ENCODE results near the gene LRRC70.
"Not testable (repeated sequence)": the region's sequence is repeated elsewhere in the genome, so short reads cannot be mapped to it uniquely, and the experiment has no call there.

Gene LRRC70

GRCh38 chr5:62621280-62621679 is 42.7 kb downstream of the LRRC70 start:
- Mint-ChIP-seq H3K36me3 (ENCODE audit: low read depth) (peaks cover 10% of the 10 kb centered on the region), H3K27ac (no peak overlapping the region), H3K9me3 (no peaks in the 10 kb centered on the region), H3K27me3 (ENCODE audit: low read depth) (no peaks in the 10 kb centered on the region), H3K4me3 (no peak overlapping the region), H3K4me1 (no peaks in the 10 kb centered on the region)
- TF ChIP-seq CTCF (IDR thresholded peaks at IDR 0.05; ENCODE audit: unreplicated experiment in 3 of 3), result no peak

GRCh38 chr5:62623271-62623670 is 44.7 kb downstream of the LRRC70 start:
- Mint-ChIP-seq H3K27ac (no peak overlapping the region), H3K4me3 (no peak overlapping the region), H3K4me1 (no peaks in the 10 kb centered on the region), H3K9me3 (no peaks in the 10 kb centered on the region), H3K27me3 (ENCODE audit: low read depth) (no peaks in the 10 kb centered on the region), H3K36me3 (ENCODE audit: low read depth) (peaks cover 6% of the 10 kb centered on the region)
- no peak for TF ChIP-seq CTCF (IDR thresholded peaks at IDR 0.05; ENCODE audit: unreplicated experiment in 3 of 3)

GRCh38 chr5:62624436-62624835 is 45.8 kb downstream of the LRRC70 start:
- H3K4me3 Mint-ChIP-seq; H3K4me1 Mint-ChIP-seq; H3K27ac Mint-ChIP-seq; H3K9me3 Mint-ChIP-seq; H3K27me3 Mint-ChIP-seq (ENCODE audit: low read depth): not testable (repeated sequence)
- peaks cover 16% of the 10 kb centered on the region for H3K36me3 Mint-ChIP-seq (ENCODE audit: low read depth)

- no peak overlapping the region for H3K27ac Mint-ChIP-seq
- H3K4me1 Mint-ChIP-seq, result no peaks in the 10 kb centered on the region
- H3K27me3 Mint-ChIP-seq (ENCODE audit: low read depth), result no peaks in the 10 kb centered on the region
- no peaks in the 10 kb centered on the region for H3K9me3 Mint-ChIP-seq
- no peak for TF ChIP-seq CTCF (IDR thresholded peaks at IDR 0.05; ENCODE audit: unreplicated experiment in 3 of 3)
- H3K4me3 Mint-ChIP-seq, result no peak overlapping the region
- H3K36me3 Mint-ChIP-seq (ENCODE audit: low read depth), result peaks cover 17% of the 10 kb centered on the region
These were observed 47.9 kb downstream of the LRRC70 start for GRCh38 chr5:62626534-62626933.

- no peak overlapping the region for H3K27ac Mint-ChIP-seq
- peaks cover 20% of the 10 kb centered on the region for H3K36me3 Mint-ChIP-seq (ENCODE audit: low read depth)
- no peaks in the 10 kb centered on the region for H3K9me3 Mint-ChIP-seq
- H3K27me3 Mint-ChIP-seq (ENCODE audit: low read depth), result no peaks in the 10 kb centered on the region
- TF ChIP-seq CTCF (IDR thresholded peaks at IDR 0.05; ENCODE audit: unreplicated experiment in 3 of 3), result no peak
- no peak overlapping the region for H3K4me3 Mint-ChIP-seq
- no peaks in the 10 kb centered on the region for H3K4me1 Mint-ChIP-seq
These were observed 48.5 kb downstream of the LRRC70 start for GRCh38 chr5:62627121-62627520.

- TF ChIP-seq CTCF (IDR thresholded peaks at IDR 0.05; ENCODE audit: unreplicated experiment in 3 of 3), result no peak
- H3K27me3 Mint-ChIP-seq (ENCODE audit: low read depth), result no peaks in the 10 kb centered on the region
- H3K9me3 Mint-ChIP-seq, result no peaks in the 10 kb centered on the region
These were observed 49.3 kb downstream of the LRRC70 start for GRCh38 chr5:62627901-62628300.

More at GRCh38 chr5:62627901-62628300, 49.3 kb downstream of the LRRC70 start:
- Mint-ChIP-seq H3K4me3 (no peak overlapping the region), H3K36me3 (ENCODE audit: low read depth) (peaks cover 24% of the 10 kb centered on the region), H3K4me1 (no peaks in the 10 kb centered on the region), H3K27ac (no peak overlapping the region)

Measured in nephron (organoid).